ENCODE data around the gene PDIK1L. TPM values are rescaled to one million over a fixed set of nuclear protein-coding genes. Genes with fewer than 3 reads are reported as not detected.
A peak's percentile ranks its signal among the peaks of the same experiment; 100 is the strongest.

The PDIK1L gene
- total RNA-seq, 2 donors from 2014 or later: 10.5 TPM

DNA sequence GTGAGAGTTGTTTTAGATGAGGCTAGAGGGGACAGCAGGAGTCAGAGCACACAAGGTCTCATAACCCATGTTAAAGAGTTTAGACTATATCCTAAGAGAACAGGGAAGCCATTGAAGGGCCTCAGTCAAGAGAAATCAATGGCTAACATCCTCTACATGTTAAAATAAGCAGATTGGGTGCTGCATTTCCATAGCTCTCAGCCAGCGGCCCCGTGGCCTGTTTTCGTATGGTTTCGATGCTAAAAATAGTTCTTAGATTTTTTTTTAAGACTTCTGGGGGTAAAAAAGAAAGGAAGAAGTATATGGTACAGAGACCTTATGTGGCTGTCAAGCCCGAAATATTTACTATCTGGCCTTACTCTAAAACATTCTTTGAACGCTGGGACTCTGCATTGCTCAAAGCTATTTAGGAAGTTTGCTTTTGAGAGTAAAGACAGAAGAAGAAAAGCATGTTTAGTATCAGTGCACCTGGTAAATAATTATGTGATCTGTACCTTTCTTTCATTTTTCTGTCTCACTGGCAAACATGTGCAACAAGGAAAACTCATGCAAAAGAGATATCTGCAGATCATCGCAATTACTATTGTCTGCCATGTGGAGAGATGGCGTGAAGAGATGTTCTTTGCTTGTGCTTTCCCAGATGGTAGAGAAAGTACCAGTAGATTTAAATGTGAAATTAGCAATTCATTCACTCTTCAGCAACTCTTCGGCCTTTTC is 8.4 kb downstream of the PDIK1L start:
- intact Hi-C loops (cut with DNase I): no loop called here
- DNase-seq (ENCODE audit: low spot score): no peak
- WGBS: 79% methylated on average over 9 of the region's 9 CpGs
- no peaks in the 10 kb centered on the region for H3K27me3 ChIP-seq (replicated peaks; ENCODE audit: insufficient read depth)
- H3K9me3 ChIP-seq: no peaks in the 10 kb centered on the region
- H3K27ac ChIP-seq: no peak overlapping the region
- TF ChIP-seq POLR2AphosphoS5 (IDR thresholded peaks at IDR 0.05) (no peak), POLR2A (IDR thresholded peaks at IDR 0.05) (no peak)
- TF ChIP-seq, protein P1, sequence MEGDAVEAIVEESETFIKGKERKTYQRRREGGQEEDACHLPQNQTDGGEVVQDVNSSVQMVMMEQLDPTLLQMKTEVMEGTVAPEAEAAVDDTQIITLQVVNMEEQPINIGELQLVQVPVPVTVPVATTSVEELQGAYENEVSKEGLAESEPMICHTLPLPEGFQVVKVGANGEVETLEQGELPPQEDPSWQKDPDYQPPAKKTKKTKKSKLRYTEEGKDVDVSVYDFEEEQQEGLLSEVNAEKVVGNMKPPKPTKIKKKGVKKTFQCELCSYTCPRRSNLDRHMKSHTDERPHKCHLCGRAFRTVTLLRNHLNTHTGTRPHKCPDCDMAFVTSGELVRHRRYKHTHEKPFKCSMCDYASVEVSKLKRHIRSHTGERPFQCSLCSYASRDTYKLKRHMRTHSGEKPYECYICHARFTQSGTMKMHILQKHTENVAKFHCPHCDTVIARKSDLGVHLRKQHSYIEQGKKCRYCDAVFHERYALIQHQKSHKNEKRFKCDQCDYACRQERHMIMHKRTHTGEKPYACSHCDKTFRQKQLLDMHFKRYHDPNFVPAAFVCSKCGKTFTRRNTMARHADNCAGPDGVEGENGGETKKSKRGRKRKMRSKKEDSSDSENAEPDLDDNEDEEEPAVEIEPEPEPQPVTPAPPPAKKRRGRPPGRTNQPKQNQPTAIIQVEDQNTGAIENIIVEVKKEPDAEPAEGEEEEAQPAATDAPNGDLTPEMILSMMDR (IDR thresholded peaks at IDR 0.05): no peak
- no peaks in the 10 kb centered on the region for H3K4me1 ChIP-seq (replicated peaks)
- no peak overlapping the region for H3K4me3 ChIP-seq
- no peaks in the 10 kb centered on the region for H3K36me3 ChIP-seq

DNA sequence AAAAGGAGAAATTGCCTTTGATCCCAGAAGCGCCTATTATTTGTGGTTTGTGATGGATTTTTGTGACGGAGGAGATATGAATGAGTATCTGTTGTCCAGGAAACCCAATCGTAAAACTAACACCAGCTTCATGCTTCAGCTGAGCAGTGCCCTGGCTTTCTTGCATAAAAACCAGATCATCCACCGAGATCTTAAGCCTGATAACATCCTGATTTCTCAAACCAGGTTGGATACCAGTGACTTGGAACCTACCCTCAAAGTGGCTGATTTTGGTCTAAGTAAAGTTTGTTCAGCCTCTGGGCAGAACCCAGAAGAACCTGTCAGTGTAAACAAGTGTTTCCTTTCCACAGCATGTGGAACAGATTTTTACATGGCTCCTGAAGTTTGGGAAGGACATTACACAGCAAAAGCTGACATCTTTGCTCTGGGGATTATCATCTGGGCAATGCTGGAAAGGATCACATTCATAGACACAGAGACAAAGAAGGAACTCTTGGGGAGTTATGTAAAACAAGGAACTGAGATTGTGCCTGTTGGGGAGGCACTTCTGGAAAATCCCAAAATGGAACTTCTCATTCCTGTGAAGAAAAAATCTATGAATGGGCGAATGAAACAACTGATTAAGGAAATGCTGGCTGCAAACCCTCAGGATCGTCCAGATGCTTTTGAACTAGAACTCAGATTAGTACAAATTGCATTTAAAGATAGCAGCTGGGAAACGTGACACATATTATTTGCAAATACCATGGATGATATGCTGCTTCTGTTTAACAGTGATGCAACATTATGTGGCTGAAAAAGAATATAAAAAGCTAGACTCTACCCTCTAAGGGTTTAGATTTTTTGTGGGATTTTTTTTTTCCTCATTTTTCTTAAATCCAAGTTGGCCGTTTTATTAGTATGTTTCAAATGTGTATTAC is 10.5 kb downstream of the PDIK1L start:
- no peak for TF ChIP-seq POLR2AphosphoS5 (IDR thresholded peaks at IDR 0.05)
- TF ChIP-seq POLR2A (IDR thresholded peaks at IDR 0.05): no peak
- TF ChIP-seq, protein P1 (IDR thresholded peaks at IDR 0.05): no peak
- intact Hi-C loops (cut with DNase I): no loop called here
- WGBS: 50% methylated on average over 8 of the region's 8 CpGs
- Histone ChIP-seq H3K27me3 (replicated peaks; ENCODE audit: insufficient read depth) (no peaks in the 10 kb centered on the region), H3K4me3 (no peak overlapping the region), H3K27ac (peak overlapping the region; percentile 4 to 6), H3K9me3 (no peaks in the 10 kb centered on the region), H3K36me3 (no peaks in the 10 kb centered on the region), H3K4me1 (replicated peaks) (no peaks in the 10 kb centered on the region)
- no peak for DNase-seq (ENCODE audit: low spot score)

DNA sequence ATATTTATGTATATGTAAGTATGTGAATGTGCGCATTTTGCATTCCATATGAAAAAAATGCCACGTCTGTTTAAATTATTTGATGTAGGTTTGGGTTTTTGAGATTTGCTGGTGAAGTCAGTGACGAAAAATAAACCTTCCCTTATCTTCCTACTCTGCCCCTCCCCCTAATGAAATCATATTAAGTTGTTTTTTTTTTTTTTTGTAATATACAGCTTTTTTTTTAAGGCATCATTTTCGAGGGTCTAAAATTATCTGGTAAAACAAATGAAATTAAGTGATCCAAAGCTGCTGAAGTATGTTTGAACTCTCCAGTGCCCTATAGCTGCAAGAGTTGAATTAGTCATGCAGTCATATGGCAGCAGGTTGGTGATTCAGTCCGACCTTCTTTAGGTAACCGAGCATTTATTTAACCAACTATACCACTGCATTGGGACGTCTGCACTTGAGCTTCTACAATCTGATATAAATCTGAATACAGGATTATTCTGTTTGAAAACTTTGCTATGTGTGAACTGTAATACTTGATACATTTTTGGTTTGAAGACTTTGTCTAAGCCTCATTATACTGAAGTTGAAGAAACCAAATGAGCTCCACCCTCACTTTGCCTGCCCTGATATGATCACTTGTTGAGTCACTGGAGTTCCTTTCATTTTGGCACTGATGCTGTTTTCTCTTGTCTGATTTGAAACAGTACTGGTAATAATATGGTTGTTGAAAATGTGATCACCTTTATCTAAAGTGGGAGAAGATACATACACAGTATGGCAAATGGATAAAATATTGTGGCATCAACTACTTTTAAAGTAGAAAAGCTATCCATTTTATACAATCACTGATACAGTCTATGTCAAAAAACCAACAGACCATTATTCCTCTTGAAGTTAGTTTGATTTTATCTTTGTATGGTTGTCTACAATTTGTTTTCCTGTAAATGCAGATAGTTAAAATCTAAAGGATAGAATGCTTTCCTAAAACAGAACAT is 11.7 kb downstream of the PDIK1L start:
- no peaks in the 10 kb centered on the region for H3K4me1 ChIP-seq (replicated peaks)
- no peak overlapping the region for H3K4me3 ChIP-seq

More for the DNA sequence above, 11.7 kb downstream of the PDIK1L start:
- H3K27ac ChIP-seq: no peak overlapping the region
- TF ChIP-seq, protein P1 (IDR thresholded peaks at IDR 0.05): no peak
- TF ChIP-seq POLR2AphosphoS5 (IDR thresholded peaks at IDR 0.05) (no peak), POLR2A (IDR thresholded peaks at IDR 0.05) (no peak)
- WGBS: 88% methylated on average over 7 of the region's 7 CpGs
- H3K27me3 ChIP-seq (replicated peaks; ENCODE audit: insufficient read depth): no peaks in the 10 kb centered on the region
- H3K36me3 ChIP-seq: no peaks in the 10 kb centered on the region
- no peak for DNase-seq (ENCODE audit: low spot score)
- intact Hi-C loops (cut with DNase I): no loop called here
- H3K9me3 ChIP-seq: no peaks in the 10 kb centered on the region
